Measurements from ENCODE around the gene PLCB4. TPM values are rescaled to one million over a fixed set of nuclear protein-coding genes. Genes with fewer than 3 reads are reported as not detected.

Gene PLCB4
- polyA plus RNA-seq, 1 donor (not counting 4 experiments of a cell fraction or from before 2014, with no cell fraction given), result 4.1 TPM

GRCh38 chr20:9072861-9073500 lies 4.1 kb downstream of the PLCB4 start:
- FAIRE-seq, result no peak

GRCh38 chr20:9075264-9076095 lies 6.6 kb downstream of the PLCB4 start:
- Histone ChIP-seq H3K9ac (ENCODE audit: control insufficient read depth, extremely low read depth, insufficient read depth, low read length) (no peak overlapping the region), H3K27me3 (ENCODE audit: control insufficient read depth, extremely low read depth, insufficient read depth, low read length) (no peaks in the 10 kb centered on the region), H3K79me2 (ENCODE audit: control insufficient read depth, insufficient read depth, low read length) (no peaks in the 10 kb centered on the region), H3K9me1 (ENCODE audit: control insufficient read depth, extremely low read depth, insufficient read depth, low read length) (no peaks in the 10 kb centered on the region), H2AFZ (ENCODE audit: control insufficient read depth, low read length) (no peak overlapping the region), H4K20me1 (ENCODE audit: control insufficient read depth, extremely low read depth, insufficient read depth, low read length) (no peaks in the 10 kb centered on the region), H3K36me3 (ENCODE audit: control insufficient read depth in 2 of 2, extremely low read depth in 1 of 2, insufficient read depth in 2 of 2, low read length in 2 of 2) (no peaks in the 10 kb centered on the region), H3K4me1 (ENCODE audit: control insufficient read depth, extremely low read depth, insufficient read depth, low read length) (no peaks in the 10 kb centered on the region), H3K4me2 (ENCODE audit: control insufficient read depth, extremely low read depth, insufficient read depth, low read depth, low read length) (no peak overlapping the region), H3K4me3 (ENCODE audit: control insufficient read depth in 2 of 3, extremely low read depth in 1 of 3, insufficient read depth in 2 of 3, low read depth in 1 of 3, low read length in 3 of 3) (no peak overlapping the region), H3K27ac (ENCODE audit: control insufficient read depth, insufficient read depth, low read length) (no peak overlapping the region), H3K9me3 (ENCODE audit: control insufficient read depth, low read depth, low read length) (no peaks in the 10 kb centered on the region)
- dilution Hi-C loops (cut with MboI; ENCODE audit: extremely low pct_ligation_motif_present, low sequenced_read_pairs), result no loop called here
- no peak for FAIRE-seq
- DNase-seq (ENCODE audit: low read depth, low spot score), result no peak
- TF ChIP-seq CTCF (optimal IDR thresholded peaks at IDR 0.05 in 1 of 3, IDR thresholded peaks at IDR 0.05 in 1 of 3, conservative IDR thresholded peaks at IDR 0.05 in 1 of 3; ENCODE audit: extremely low read depth in 1 of 3, insufficient read depth in 2 of 3, low read length in 3 of 3) (no peak), EZH2 (IDR thresholded peaks at IDR 0.05; ENCODE audit: low read length) (no peak)

More at GRCh38 chr20:9072861-9073500, 4.1 kb downstream of the PLCB4 start:
- TF ChIP-seq EZH2 (IDR thresholded peaks at IDR 0.05; ENCODE audit: low read length), result no peak
- no peak for TF ChIP-seq CTCF (optimal IDR thresholded peaks at IDR 0.05 in 1 of 3, IDR thresholded peaks at IDR 0.05 in 1 of 3, conservative IDR thresholded peaks at IDR 0.05 in 1 of 3; ENCODE audit: extremely low read depth in 1 of 3, insufficient read depth in 2 of 3, low read length in 3 of 3)
- DNase-seq (ENCODE audit: low read depth, low spot score), result no peak
- no peak overlapping the region for H3K9ac ChIP-seq (ENCODE audit: control insufficient read depth, extremely low read depth, insufficient read depth, low read length)
- H4K20me1 ChIP-seq (ENCODE audit: control insufficient read depth, extremely low read depth, insufficient read depth, low read length), result no peaks in the 10 kb centered on the region
- H3K27me3 ChIP-seq (ENCODE audit: control insufficient read depth, extremely low read depth, insufficient read depth, low read length), result peaks cover 7% of the 10 kb centered on the region
- H3K4me1 ChIP-seq (ENCODE audit: control insufficient read depth, extremely low read depth, insufficient read depth, low read length), result peaks cover under 1% of the 10 kb centered on the region
- no peaks in the 10 kb centered on the region for H3K9me3 ChIP-seq (ENCODE audit: control insufficient read depth, low read depth, low read length)
- no peak overlapping the region for H3K27ac ChIP-seq (ENCODE audit: control insufficient read depth, insufficient read depth, low read length)
- dilution Hi-C loops (cut with MboI; ENCODE audit: extremely low pct_ligation_motif_present, low sequenced_read_pairs), result no loop called here
- H3K4me3 ChIP-seq (ENCODE audit: control insufficient read depth in 2 of 3, extremely low read depth in 1 of 3, insufficient read depth in 2 of 3, low read depth in 1 of 3, low read length in 3 of 3), result no peak overlapping the region
- no peak overlapping the region for H3K4me2 ChIP-seq (ENCODE audit: control insufficient read depth, extremely low read depth, insufficient read depth, low read depth, low read length)
- H2AFZ ChIP-seq (ENCODE audit: control insufficient read depth, low read length), result no peak overlapping the region
- H3K36me3 ChIP-seq (ENCODE audit: control insufficient read depth in 2 of 2, extremely low read depth in 1 of 2, insufficient read depth in 2 of 2, low read length in 2 of 2), result no peaks in the 10 kb centered on the region
- H3K79me2 ChIP-seq (ENCODE audit: control insufficient read depth, insufficient read depth, low read length), result no peaks in the 10 kb centered on the region
- H3K9me1 ChIP-seq (ENCODE audit: control insufficient read depth, extremely low read depth, insufficient read depth, low read length), result no peaks in the 10 kb centered on the region
